Measurements from ENCODE around the gene HOXA7. TPM values are rescaled to one million over a fixed set of nuclear protein-coding genes. Genes with fewer than 3 reads are reported as not detected.

The HOXA7 gene
- total RNA-seq, 1 donor from 2014 or later, result 34.2 TPM

DNA sequence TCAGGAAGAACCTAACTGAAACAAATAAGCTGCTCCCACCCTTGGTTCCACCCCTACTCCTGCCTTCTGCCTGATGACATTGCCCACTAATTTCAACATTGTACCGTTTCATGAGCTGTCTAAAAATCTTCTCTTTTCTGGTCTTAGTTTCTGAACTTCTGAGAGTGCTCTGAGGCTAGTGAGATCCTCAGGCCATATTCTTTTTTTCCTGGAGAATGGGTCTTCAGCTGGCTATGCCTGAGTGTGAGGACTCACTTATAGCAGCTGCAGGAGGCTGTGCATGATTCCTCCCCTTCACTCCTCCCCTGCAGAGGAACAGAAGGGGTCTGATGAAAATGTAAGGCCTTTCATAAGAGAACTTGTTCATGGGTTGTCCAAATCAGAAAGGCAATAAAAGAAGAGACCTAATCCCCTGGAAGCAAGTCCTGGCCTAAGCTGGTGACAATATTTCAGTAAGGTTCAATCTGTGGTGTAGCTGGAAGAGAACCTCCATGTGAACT, 37.0 kb downstream of the HOXA7 start:
- DNase-seq (ENCODE audit: low read depth), result no peak
- TF ChIP-seq, protein P1, sequence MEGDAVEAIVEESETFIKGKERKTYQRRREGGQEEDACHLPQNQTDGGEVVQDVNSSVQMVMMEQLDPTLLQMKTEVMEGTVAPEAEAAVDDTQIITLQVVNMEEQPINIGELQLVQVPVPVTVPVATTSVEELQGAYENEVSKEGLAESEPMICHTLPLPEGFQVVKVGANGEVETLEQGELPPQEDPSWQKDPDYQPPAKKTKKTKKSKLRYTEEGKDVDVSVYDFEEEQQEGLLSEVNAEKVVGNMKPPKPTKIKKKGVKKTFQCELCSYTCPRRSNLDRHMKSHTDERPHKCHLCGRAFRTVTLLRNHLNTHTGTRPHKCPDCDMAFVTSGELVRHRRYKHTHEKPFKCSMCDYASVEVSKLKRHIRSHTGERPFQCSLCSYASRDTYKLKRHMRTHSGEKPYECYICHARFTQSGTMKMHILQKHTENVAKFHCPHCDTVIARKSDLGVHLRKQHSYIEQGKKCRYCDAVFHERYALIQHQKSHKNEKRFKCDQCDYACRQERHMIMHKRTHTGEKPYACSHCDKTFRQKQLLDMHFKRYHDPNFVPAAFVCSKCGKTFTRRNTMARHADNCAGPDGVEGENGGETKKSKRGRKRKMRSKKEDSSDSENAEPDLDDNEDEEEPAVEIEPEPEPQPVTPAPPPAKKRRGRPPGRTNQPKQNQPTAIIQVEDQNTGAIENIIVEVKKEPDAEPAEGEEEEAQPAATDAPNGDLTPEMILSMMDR (IDR thresholded peaks at IDR 0.05; ENCODE audit: insufficient read depth, low read length, poor library complexity, severe bottlenecking), result no peak
- Histone ChIP-seq H3K36me3 (ENCODE audit: control insufficient read depth, insufficient read depth, low read length) (peaks cover 3% of the 10 kb centered on the region), H3K4me3 (ENCODE audit: low read depth, low read length) (no peak overlapping the region), H3K27me3 (ENCODE audit: control insufficient read depth, insufficient read depth, low read length) (no peaks in the 10 kb centered on the region)

DNA sequence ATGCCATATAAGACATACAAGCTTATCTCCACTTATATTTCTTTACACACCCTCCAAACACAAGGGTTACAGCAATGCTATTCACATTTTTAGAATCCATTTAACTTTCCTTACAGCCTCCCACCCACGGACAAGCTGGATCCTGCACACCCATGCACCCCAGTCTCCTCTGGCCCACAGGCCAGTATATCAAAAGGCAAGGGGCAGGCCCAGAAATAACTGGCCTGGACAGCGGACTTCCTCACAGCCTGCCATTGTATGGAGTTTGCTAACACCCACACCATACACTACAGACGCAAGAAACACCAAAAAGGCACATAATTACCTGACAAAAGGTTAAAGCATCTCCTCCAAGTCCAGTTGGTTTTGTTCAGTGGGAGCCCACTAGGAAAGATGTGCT, 37.9 kb downstream of the HOXA7 start:
- H3K4me3 ChIP-seq (ENCODE audit: low read depth, low read length), result peak overlapping the region; percentile 74
- no peaks in the 10 kb centered on the region for H3K27me3 ChIP-seq (ENCODE audit: control insufficient read depth, insufficient read depth, low read length)
- TF ChIP-seq, protein P1 (IDR thresholded peaks at IDR 0.05; ENCODE audit: insufficient read depth, low read length, poor library complexity, severe bottlenecking), result no peak
- no peak for DNase-seq (ENCODE audit: low read depth)
- H3K36me3 ChIP-seq (ENCODE audit: control insufficient read depth, insufficient read depth, low read length), result peaks cover 3% of the 10 kb centered on the region

DNA sequence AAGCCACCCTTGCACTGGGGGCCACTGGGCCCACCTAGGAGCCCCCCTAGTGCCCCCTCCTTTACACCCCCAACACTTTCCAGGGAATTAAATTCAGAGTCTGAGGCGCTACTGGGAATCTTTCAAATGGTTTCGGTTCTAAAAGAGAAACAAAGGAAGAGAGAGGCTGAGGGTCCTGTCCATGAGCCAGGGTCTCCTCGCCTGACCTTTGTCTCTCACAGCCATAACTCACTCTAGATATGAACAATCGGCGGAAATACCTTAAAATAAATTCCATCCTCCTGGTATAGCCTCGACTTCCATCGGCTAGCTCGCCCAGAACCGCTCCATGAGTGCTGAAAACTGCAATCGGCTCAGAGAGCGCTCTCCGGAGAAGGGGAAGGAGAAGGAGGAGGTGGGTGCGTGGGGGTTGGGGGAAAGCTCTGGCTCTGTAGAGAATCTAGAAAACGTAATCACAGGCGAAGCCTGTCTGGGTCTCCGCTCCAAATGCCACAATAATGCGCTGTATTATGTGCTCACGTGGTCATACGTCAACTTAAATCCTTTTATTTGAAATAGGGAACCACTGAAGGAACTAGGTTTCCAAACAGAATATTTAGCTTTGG, 38.5 kb downstream of the HOXA7 start:
- H3K27me3 ChIP-seq (ENCODE audit: control insufficient read depth, insufficient read depth, low read length), result no peaks in the 10 kb centered on the region
- peak overlapping the region; percentile 74 for H3K4me3 ChIP-seq (ENCODE audit: low read depth, low read length)
- TF ChIP-seq, protein P1 (IDR thresholded peaks at IDR 0.05; ENCODE audit: insufficient read depth, low read length, poor library complexity, severe bottlenecking), result no peak
- H3K36me3 ChIP-seq (ENCODE audit: control insufficient read depth, insufficient read depth, low read length), result peaks cover 3% of the 10 kb centered on the region
- no peak for DNase-seq (ENCODE audit: low read depth)

DNA sequence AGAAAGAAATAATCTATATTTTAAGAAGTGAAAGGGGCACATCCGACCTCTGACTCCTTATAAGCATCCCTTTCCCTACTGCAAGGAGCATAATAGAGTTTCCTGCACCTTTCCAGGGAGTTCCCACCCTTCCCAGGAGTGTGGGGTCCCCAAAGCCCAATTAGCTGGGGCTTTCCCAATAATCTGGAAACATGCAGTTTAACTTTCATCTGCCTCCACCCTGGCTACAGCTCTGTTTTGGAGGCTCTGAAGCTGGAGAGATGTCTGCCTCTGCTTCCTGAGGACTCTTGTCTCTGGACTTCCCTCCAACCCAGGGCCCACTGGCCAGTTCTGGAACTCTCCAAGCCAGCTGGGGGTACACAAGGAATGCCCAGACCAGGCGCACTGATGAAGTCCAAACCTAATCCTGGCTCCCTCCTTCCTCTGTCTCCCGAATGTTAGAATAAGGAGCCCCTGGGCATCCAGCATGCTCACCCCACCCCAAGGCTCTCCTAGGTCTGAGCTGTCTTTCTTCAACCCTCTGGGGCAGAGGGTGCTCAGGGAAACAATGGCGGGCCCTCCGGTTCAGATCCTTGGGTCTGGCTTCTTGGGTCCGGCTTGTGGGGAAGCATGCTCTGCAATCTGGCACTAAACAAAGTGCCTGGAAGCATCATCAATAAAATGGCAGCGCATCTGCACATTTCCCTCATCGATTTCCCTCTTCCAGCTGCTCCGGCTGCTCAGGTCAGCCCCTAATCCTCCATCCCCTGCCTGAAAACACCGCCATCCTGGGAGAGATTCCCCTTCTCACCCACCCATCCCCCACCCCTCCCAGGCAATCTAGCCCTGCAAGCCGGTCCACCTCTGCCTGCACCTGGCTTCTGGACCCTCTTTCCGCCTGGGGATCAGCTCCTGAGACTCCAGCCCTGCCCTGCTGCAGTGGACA, 39.3 kb downstream of the HOXA7 start:
- TF ChIP-seq, protein P1 (IDR thresholded peaks at IDR 0.05; ENCODE audit: insufficient read depth, low read length, poor library complexity, severe bottlenecking), result no peak
- no peak for DNase-seq (ENCODE audit: low read depth)
- Histone ChIP-seq H3K4me3 (ENCODE audit: low read depth, low read length) (peak overlapping the region; percentile 74), H3K36me3 (ENCODE audit: control insufficient read depth, insufficient read depth, low read length) (peaks cover 3% of the 10 kb centered on the region), H3K27me3 (ENCODE audit: control insufficient read depth, insufficient read depth, low read length) (no peaks in the 10 kb centered on the region)

DNA sequence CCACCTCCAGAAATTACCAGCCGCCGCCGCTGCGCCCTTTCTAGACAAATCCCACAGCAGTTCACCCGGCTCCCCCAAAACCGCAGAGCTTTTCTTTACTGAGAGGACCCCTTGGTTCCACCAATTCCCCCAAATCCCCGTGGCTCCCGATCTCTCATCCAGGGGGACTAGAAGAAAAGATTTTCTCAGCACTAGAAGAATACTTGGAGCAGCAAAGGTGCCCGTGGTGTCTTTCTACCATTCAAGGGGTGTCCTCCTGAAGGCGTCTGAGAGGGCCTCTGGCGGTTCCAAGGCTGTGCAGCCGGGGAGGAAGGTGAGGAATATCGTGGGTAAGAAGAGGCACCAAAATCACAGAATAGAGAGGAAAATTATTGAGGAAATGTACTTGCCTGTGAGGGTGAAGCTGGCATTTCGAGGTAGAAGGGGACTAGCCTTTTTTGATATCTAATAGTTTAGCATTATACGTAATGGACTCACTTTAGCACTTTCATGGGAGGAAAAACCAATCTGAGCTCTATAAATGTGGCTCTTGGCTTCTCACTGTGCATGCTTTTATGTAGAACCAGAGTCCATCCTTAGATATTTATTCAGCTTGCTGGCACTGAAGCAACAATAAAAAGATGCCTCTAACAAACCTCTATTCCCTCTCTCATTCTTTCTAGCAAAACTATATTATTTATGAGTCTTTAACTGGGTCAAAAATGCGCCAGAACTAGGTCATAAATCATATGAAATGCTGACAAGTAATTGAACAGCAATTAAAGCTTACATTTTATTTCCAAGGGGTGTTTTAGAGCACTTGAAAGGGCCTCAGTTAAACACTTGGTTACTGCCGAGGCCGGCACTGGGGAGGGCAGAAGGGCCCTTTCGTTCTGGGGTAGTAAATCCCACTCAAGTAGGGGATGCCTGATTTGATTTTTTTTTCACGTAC, 40.2 kb downstream of the HOXA7 start:
- H3K36me3 ChIP-seq (ENCODE audit: control insufficient read depth, insufficient read depth, low read length), result peaks cover 3% of the 10 kb centered on the region
- peak overlapping the region; percentile 74 for H3K4me3 ChIP-seq (ENCODE audit: low read depth, low read length)
- TF ChIP-seq, protein P1 (IDR thresholded peaks at IDR 0.05; ENCODE audit: insufficient read depth, low read length, poor library complexity, severe bottlenecking), result no peak
- H3K27me3 ChIP-seq (ENCODE audit: control insufficient read depth, insufficient read depth, low read length), result no peaks in the 10 kb centered on the region
- DNase-seq (ENCODE audit: low read depth), result no peak
